Transverse colon (tissue), 4 donors: ENCODE data around the gene PNKP. TPM values are rescaled to one million over a fixed set of nuclear protein-coding genes. Genes with fewer than 3 reads are reported as not detected.
A peak's percentile ranks its signal among the peaks of the same experiment; 100 is the strongest.

Experiments used
- DNase-seq: peaks from one replicate; pipeline ENCODE4 v3.0.0-alpha.2; 2019
- H3K27ac ChIP-seq, 4 donors: fragments of 200-600 bp; sonication (generic); 2 replicates each; pipeline ENCODE4 v1.5.1; 2016 to 2018; ENCODE audit warnings: inconsistent platforms in 4 of 4
- H3K27me3 ChIP-seq: fragments of 200-600 bp; sonication (generic); 2 replicates; pipeline ENCODE4 v1.5.1; 2017; ENCODE audit warnings: inconsistent platforms
- H3K36me3 ChIP-seq, 4 donors: fragments of 200-600 bp; sonication (generic); 2 replicates each; pipeline ENCODE4 v1.5.1; 2017 to 2019; ENCODE audit warnings: inconsistent platforms in 4 of 4
- H3K4me1 ChIP-seq, 4 donors: fragments of 200-600 bp; sonication (generic); 2 replicates each; pipeline ENCODE4 v1.5.1; 2017 to 2020; ENCODE audit warnings: inconsistent platforms in 4 of 4
- H3K4me3 ChIP-seq, 4 donors: fragments of 200-600 bp; sonication (generic); 1 replicate in 1 of 4; 2 replicates in 3 of 4; pipeline versions ENCODE4 v1.5.1 to v1.6.1; 2017 to 2019; ENCODE audit warnings: inconsistent platforms in 4 of 4
- H3K9me3 ChIP-seq, 2 donors: fragments of 200-600 bp; sonication (generic); 2 replicates each; pipeline ENCODE4 v1.5.1; 2017 to 2019; ENCODE audit warnings: inconsistent platforms in 2 of 2
- EP300 ChIP-seq: sonication (generic); formaldehyde crosslinking; IDR thresholded peaks from one replicate; pipeline ENCODE4 v1.6.1; 2017; ENCODE audit warnings: antibody characterized with exemption, low read depth
- POLR2A ChIP-seq: fragments of 450-650 bp; IDR thresholded peaks from one replicate; pipeline ENCODE4 v1.6.1; 2016; ENCODE audit warnings: antibody characterized with exemption, mild to moderate bottlenecking, moderate library complexity
- POLR2AphosphoS5 ChIP-seq, 3 donors: sonication (generic); formaldehyde crosslinking; IDR thresholded peaks; one replicate each; pipeline ENCODE4 v1.6.1; 2016; ENCODE audit warnings: antibody characterized with exemption in 3 of 3
- WGBS, 2 donors: methylation state at CpG; one replicate each; pipeline ENCODE4 v1.1.5; 2018; ENCODE audit warnings: low coverage in 1 of 2; 5-methylcytosine and 5-hydroxymethylcytosine counted together
- in situ Hi-C, 4 donors: fragments of 200-750 bp; cut with MboI; loops; one replicate each; pipeline versions ENCODE4 v1.15.0 to v1.15.1; 2017; ENCODE audit warnings: low sequenced_read_pairs in 3 of 4, low pct_ligation_motif_present in 1 of 4, low pct_unique_long_range_greater_than_20kb in 1 of 4
- intact Hi-C: fragments of 100-400 bp; cut with DNase I; formaldehyde crosslinking; loops from one replicate; pipeline ENCODE4 v1.15.1; 2023; ENCODE audit warnings: low total_unique reads
- total RNA-seq, 4 donors: library from RNA; depleted of rRNA; stranded (reverse); fragments of >200 nt; gene quantifications; one replicate each; pipeline ENCODE4 v1.1.0, GENCODE V29; 2016
- TF ChIP-seq, protein P1 (sequence below), 5 experiments: fragments of 200-600 bp in 3 of 5; fragments of 450-650 bp in 2 of 5; sonication (generic) in 3 of 5; IDR thresholded peaks; 1 replicate in 2 of 5; 2 replicates in 3 of 5; pipeline ENCODE4 v1.5.1; 2016 to 2017; ENCODE audit warnings: antibody characterized with exemption in 5 of 5, inconsistent platforms in 3 of 5, mild to moderate bottlenecking in 2 of 5, moderate library complexity in 1 of 5

The PNKP gene
- 100 to 1,000 TPM in 2 of 4 donors, 10 to 100 TPM in 2; 60.8 to 128 (median 99.6) TPM for total RNA-seq

GRCh38 chr19:49866933-49867782, at the start of gene PNKP:
Gene PNKP, minus strand, starts transcription at chr19:49867576. Its CDS starts 372 bp downstream, at chr19:49867204.
- Histone ChIP-seq H3K36me3 (no peaks in the 10 kb centered on the region), H3K9me3 (no peaks in the 10 kb centered on the region), H3K4me3 (peak within 1 kb of the TSS; percentile 60 to 90 (median 78)), H3K27me3 (no peaks in the 10 kb centered on the region), H3K4me1 (peaks cover 25 to 51% (median 43%) of the 10 kb centered on the region in 4 donors), H3K27ac (peak within 1 kb of the TSS; percentile 90 to 96 (median 94))
- in situ Hi-C loops (loop anchor here in 1 of 4 donors (10.0 to 25.0 kb wide), 2 partner anchors 52 to 380 kb away; partner anchors contain the start of genes FUZ, MED25, RPL13A and RPS11), intact Hi-C loops (no loop called here)
- peak; percentile 92 for DNase-seq
- 0% methylated on average over 5 to 52 of the region's 65 CpGs for WGBS, 2 donors
- TF ChIP-seq, protein P1, sequence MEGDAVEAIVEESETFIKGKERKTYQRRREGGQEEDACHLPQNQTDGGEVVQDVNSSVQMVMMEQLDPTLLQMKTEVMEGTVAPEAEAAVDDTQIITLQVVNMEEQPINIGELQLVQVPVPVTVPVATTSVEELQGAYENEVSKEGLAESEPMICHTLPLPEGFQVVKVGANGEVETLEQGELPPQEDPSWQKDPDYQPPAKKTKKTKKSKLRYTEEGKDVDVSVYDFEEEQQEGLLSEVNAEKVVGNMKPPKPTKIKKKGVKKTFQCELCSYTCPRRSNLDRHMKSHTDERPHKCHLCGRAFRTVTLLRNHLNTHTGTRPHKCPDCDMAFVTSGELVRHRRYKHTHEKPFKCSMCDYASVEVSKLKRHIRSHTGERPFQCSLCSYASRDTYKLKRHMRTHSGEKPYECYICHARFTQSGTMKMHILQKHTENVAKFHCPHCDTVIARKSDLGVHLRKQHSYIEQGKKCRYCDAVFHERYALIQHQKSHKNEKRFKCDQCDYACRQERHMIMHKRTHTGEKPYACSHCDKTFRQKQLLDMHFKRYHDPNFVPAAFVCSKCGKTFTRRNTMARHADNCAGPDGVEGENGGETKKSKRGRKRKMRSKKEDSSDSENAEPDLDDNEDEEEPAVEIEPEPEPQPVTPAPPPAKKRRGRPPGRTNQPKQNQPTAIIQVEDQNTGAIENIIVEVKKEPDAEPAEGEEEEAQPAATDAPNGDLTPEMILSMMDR (IDR thresholded peaks at IDR 0.05) = no peak
- TF ChIP-seq POLR2A (peak; percentile 77), POLR2AphosphoS5 (IDR thresholded peaks at IDR 0.05) (peak; percentile 73 to 93 (median 91)), EP300 (no peak)

DNA sequence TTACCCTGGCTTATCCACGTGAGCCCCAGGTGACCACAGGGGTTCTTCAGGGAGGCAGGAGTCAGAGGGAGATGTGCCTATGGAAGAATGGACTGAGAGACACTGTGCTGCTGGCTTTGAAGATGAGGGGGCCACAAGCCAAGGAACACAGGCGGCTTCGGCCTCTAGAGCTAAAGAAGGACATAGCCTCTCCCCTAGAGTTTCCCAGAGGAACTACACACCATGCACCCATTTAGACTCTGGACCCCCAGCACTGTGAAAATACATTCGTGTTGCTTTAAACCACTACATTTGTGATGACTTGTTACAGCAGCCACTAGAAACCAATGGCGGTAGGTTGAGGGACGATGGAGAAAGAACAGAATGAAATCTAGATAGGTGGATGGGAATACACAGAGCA, 47.9 kb upstream of the PNKP start:
- in situ Hi-C loops = no loop called here
- Histone ChIP-seq H3K4me3 (no peak overlapping the region), H3K27ac (no peak overlapping the region), H3K27me3 (no peaks in the 10 kb centered on the region), H3K4me1 (peaks cover 0 to 14% (median 3%) of the 10 kb centered on the region in 4 donors), H3K9me3 (no peaks in the 10 kb centered on the region), H3K36me3 (peaks cover 0 to 4% (median 0%) of the 10 kb centered on the region in 4 donors)
- no peak for DNase-seq
- TF ChIP-seq EP300 (no peak), POLR2A (no peak), POLR2AphosphoS5 (IDR thresholded peaks at IDR 0.05) (no peak)
- TF ChIP-seq, protein P1 (IDR thresholded peaks at IDR 0.05) = no peak
- WGBS, 2 donors = 94 to 98% methylated on average over 3 to 6 of the region's 6 CpGs
- intact Hi-C loops = no loop called here

DNA sequence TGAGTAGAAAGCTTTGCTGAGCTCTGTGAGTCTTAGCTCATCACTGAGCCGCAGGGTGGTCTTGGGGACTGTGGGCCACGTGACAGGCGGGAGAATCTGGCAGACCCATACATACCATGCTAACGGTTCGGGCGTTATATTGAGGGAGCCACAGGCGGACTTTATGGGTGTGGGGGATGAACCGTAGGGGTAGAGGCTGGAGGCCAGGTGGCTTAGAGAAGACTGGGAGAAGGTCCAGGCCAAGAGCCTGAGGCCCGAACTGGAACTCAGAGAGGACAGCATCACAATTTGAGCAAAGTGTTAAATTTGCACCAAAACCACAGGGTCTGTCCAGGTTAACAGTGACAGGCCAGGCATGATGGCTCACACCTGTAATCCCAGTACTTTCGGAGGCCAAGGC, 46.3 kb upstream of the PNKP start:
- Histone ChIP-seq H3K36me3 (peaks cover 0 to 4% (median under 1%) of the 10 kb centered on the region in 4 donors), H3K9me3 (no peaks in the 10 kb centered on the region), H3K4me3 (no peak overlapping the region), H3K27me3 (no peaks in the 10 kb centered on the region), H3K27ac (no peak overlapping the region), H3K4me1 (peaks cover 0 to 14% (median 3%) of the 10 kb centered on the region in 4 donors)
- DNase-seq = no peak
- WGBS, 2 donors = 88 to 100% methylated on average over 2 to 10 of the region's 10 CpGs
- in situ Hi-C loops (no loop called here), intact Hi-C loops (no loop called here)
- TF ChIP-seq EP300 = no peak
- TF ChIP-seq, protein P1 (IDR thresholded peaks at IDR 0.05) = no peak
- no peak for TF ChIP-seq POLR2A
- no peak for TF ChIP-seq POLR2AphosphoS5 (IDR thresholded peaks at IDR 0.05)

- intact Hi-C loops (no loop called here), in situ Hi-C loops (no loop called here)
- H3K27ac ChIP-seq = no peak overlapping the region
- no peak overlapping the region for H3K4me3 ChIP-seq
- H3K9me3 ChIP-seq = no peaks in the 10 kb centered on the region
- peaks cover 0 to 10% (median 4%) of the 10 kb centered on the region in 4 donors for H3K36me3 ChIP-seq
- H3K27me3 ChIP-seq = no peaks in the 10 kb centered on the region
- DNase-seq = no peak
- WGBS, 2 donors = 79 to 90% methylated on average over 2 to 20 of the region's 21 CpGs
- H3K4me1 ChIP-seq = peaks cover 0 to 14% (median 3%) of the 10 kb centered on the region in 4 donors
- TF ChIP-seq POLR2AphosphoS5 (IDR thresholded peaks at IDR 0.05) = no peak
Measured at GRCh38 chr19:49912965-49913685, 45.7 kb upstream of the PNKP start.
